ENCODE measurements around the gene NSFL1C.

NSFL1C gene

GRCh38 chr20:1429143-1429728, 37.4 kb downstream of the NSFL1C start:
- Mint-ChIP-seq H3K36me3 (no peaks in the 10 kb centered on the region), H3K27ac (no peak overlapping the region), H3K9me3 (no peaks in the 10 kb centered on the region), H3K4me3 (no peak overlapping the region), H3K4me1 (peaks cover under 1% of the 10 kb centered on the region)
- ATAC-seq: no peak
- DNase-seq (ENCODE audit: low spot score in 2 of 2): peak in 1 of 2 donors; percentile 7

GRCh38 chr20:1427457-1428054, 39.1 kb downstream of the NSFL1C start:
- DNase-seq (ENCODE audit: low spot score in 2 of 2) (peak in 1 of 2 donors; percentile 29), ATAC-seq (no peak)
- no peaks in the 10 kb centered on the region for H3K9me3 Mint-ChIP-seq
- H3K4me3 Mint-ChIP-seq: no peak overlapping the region
- no peaks in the 10 kb centered on the region for H3K36me3 Mint-ChIP-seq
- H3K27ac Mint-ChIP-seq: no peak overlapping the region
- H3K4me1 Mint-ChIP-seq: no peaks in the 10 kb centered on the region

- Mint-ChIP-seq H3K4me3 (no peak overlapping the region), H3K9me3 (no peaks in the 10 kb centered on the region), H3K4me1 (no peaks in the 10 kb centered on the region), H3K27ac (peak overlapping the region; percentile 18), H3K36me3 (no peaks in the 10 kb centered on the region)
- ATAC-seq (no peak), DNase-seq (ENCODE audit: low spot score in 2 of 2) (peak in 1 of 2 donors; percentile 44)
These were observed 40.3 kb downstream of the NSFL1C start for GRCh38 chr20:1426231-1426849.

GRCh38 chr20:1424336-1424735, 42.3 kb downstream of the NSFL1C start:
- DNase-seq (ENCODE audit: low spot score in 2 of 2) (no peak), ATAC-seq (no peak)
- Mint-ChIP-seq H3K4me1 (no peaks in the 10 kb centered on the region), H3K4me3 (no peak overlapping the region), H3K27ac (no peak overlapping the region), H3K36me3 (no peaks in the 10 kb centered on the region), H3K9me3 (no peaks in the 10 kb centered on the region)

- no peaks in the 10 kb centered on the region for H3K36me3 Mint-ChIP-seq
- ATAC-seq: no peak
- no peak overlapping the region for H3K4me3 Mint-ChIP-seq
- no peak for DNase-seq (ENCODE audit: low spot score in 2 of 2)
- peaks cover 5% of the 10 kb centered on the region for H3K9me3 Mint-ChIP-seq
- no peaks in the 10 kb centered on the region for H3K4me1 Mint-ChIP-seq
- H3K27ac Mint-ChIP-seq: no peak overlapping the region
These were observed 43.0 kb downstream of the NSFL1C start for GRCh38 chr20:1423625-1424106.

GRCh38 chr20:1423206-1423605, 43.4 kb downstream of the NSFL1C start:
- no peak for ATAC-seq
- H3K4me1 Mint-ChIP-seq: no peaks in the 10 kb centered on the region
- DNase-seq (ENCODE audit: low spot score in 2 of 2): no peak
- peaks cover 5% of the 10 kb centered on the region for H3K9me3 Mint-ChIP-seq
- H3K4me3 Mint-ChIP-seq: no peak overlapping the region
- no peaks in the 10 kb centered on the region for H3K36me3 Mint-ChIP-seq
- no peak overlapping the region for H3K27ac Mint-ChIP-seq

GRCh38 chr20:1422753-1423152, 43.9 kb downstream of the NSFL1C start:
- Mint-ChIP-seq H3K4me3 (no peak overlapping the region), H3K9me3 (peaks cover 5% of the 10 kb centered on the region), H3K4me1 (no peaks in the 10 kb centered on the region), H3K27ac (no peak overlapping the region), H3K36me3 (no peaks in the 10 kb centered on the region)
- no peak for DNase-seq (ENCODE audit: low spot score in 2 of 2)
- no peak for ATAC-seq

GRCh38 chr20:1420066-1420465, 46.6 kb downstream of the NSFL1C start:
- no peaks in the 10 kb centered on the region for H3K36me3 Mint-ChIP-seq
- H3K9me3 Mint-ChIP-seq: peaks cover 5% of the 10 kb centered on the region
- DNase-seq (ENCODE audit: low spot score in 2 of 2): no peak
- ATAC-seq: no peak
- no peak overlapping the region for H3K4me3 Mint-ChIP-seq
- H3K27ac Mint-ChIP-seq: no peak overlapping the region
- peaks cover 12% of the 10 kb centered on the region for H3K4me1 Mint-ChIP-seq

GRCh38 chr20:1418350-1418749, 48.3 kb downstream of the NSFL1C start:
- H3K36me3 Mint-ChIP-seq: no peaks in the 10 kb centered on the region
- H3K27ac Mint-ChIP-seq: no peak overlapping the region
- H3K4me3 Mint-ChIP-seq: no peak overlapping the region
- peaks cover 12% of the 10 kb centered on the region for H3K4me1 Mint-ChIP-seq
- no peak for ATAC-seq
- peaks cover 5% of the 10 kb centered on the region for H3K9me3 Mint-ChIP-seq
- DNase-seq (ENCODE audit: low spot score in 2 of 2): no peak

- no peak for ATAC-seq
- H3K4me1 Mint-ChIP-seq: peaks cover 12% of the 10 kb centered on the region
- H3K27ac Mint-ChIP-seq: no peak overlapping the region
- no peak overlapping the region for H3K4me3 Mint-ChIP-seq
- peaks cover 5% of the 10 kb centered on the region for H3K9me3 Mint-ChIP-seq
- DNase-seq (ENCODE audit: low spot score in 2 of 2): no peak
- H3K36me3 Mint-ChIP-seq: no peaks in the 10 kb centered on the region
These were observed 48.9 kb downstream of the NSFL1C start for GRCh38 chr20:1417790-1418189.

GRCh38 chr20:1417273-1417672, 49.4 kb downstream of the NSFL1C start:
- ATAC-seq: no peak
- no peak for DNase-seq (ENCODE audit: low spot score in 2 of 2)

GRCh38 chr20:1415667-1416468, 50.8 kb downstream of the NSFL1C start:
- peaks cover 5% of the 10 kb centered on the region for H3K9me3 Mint-ChIP-seq
- ATAC-seq (peak; percentile 87), DNase-seq (ENCODE audit: low spot score in 2 of 2) (no peak)
- H3K27ac Mint-ChIP-seq: no peak overlapping the region
- no peaks in the 10 kb centered on the region for H3K36me3 Mint-ChIP-seq
- H3K4me1 Mint-ChIP-seq: peaks cover 12% of the 10 kb centered on the region
- H3K4me3 Mint-ChIP-seq: no peak overlapping the region

More at GRCh38 chr20:1417273-1417672, 49.4 kb downstream of the NSFL1C start:
- Mint-ChIP-seq H3K36me3 (no peaks in the 10 kb centered on the region), H3K27ac (no peak overlapping the region), H3K9me3 (peaks cover 5% of the 10 kb centered on the region), H3K4me1 (peaks cover 12% of the 10 kb centered on the region), H3K4me3 (no peak overlapping the region)

- Mint-ChIP-seq H3K4me3 (no peak overlapping the region), H3K36me3 (no peaks in the 10 kb centered on the region), H3K4me1 (peaks cover 12% of the 10 kb centered on the region), H3K9me3 (peaks cover 5% of the 10 kb centered on the region), H3K27ac (no peak overlapping the region)
- ATAC-seq: no peak
- DNase-seq (ENCODE audit: low spot score in 2 of 2): no peak
These were observed 51.7 kb downstream of the NSFL1C start for GRCh38 chr20:1414982-1415381.

- H3K36me3 Mint-ChIP-seq: no peaks in the 10 kb centered on the region
- ATAC-seq: no peak
- peaks cover 9% of the 10 kb centered on the region for H3K4me1 Mint-ChIP-seq
- no peak overlapping the region for H3K4me3 Mint-ChIP-seq
- H3K27ac Mint-ChIP-seq: no peak overlapping the region
- no peak for DNase-seq (ENCODE audit: low spot score in 2 of 2)
- peaks cover 4% of the 10 kb centered on the region for H3K9me3 Mint-ChIP-seq
These were observed 60.8 kb downstream of the NSFL1C start for GRCh38 chr20:1405801-1406200.

- peaks cover 4% of the 10 kb centered on the region for H3K9me3 Mint-ChIP-seq
- DNase-seq (ENCODE audit: low spot score in 2 of 2) (no peak), ATAC-seq (no peak)
- H3K4me3 Mint-ChIP-seq: no peak overlapping the region
- no peak overlapping the region for H3K27ac Mint-ChIP-seq
- H3K36me3 Mint-ChIP-seq: no peaks in the 10 kb centered on the region
- H3K4me1 Mint-ChIP-seq: peaks cover 9% of the 10 kb centered on the region
These were observed 63.0 kb downstream of the NSFL1C start for GRCh38 chr20:1403624-1404023.
